Vagina (tissue), 2 donors: ENCODE results near the gene KIDINS220.

ENCODE experiments used
- POLR2A ChIP-seq, 2 donors: fragments of 450-650 bp; IDR thresholded peaks; one replicate each; pipeline ENCODE4 v1.6.1; 2017; ENCODE audit warnings: antibody characterized with exemption in 2 of 2, mild to moderate bottlenecking in 2 of 2, moderate library complexity in 2 of 2
- POLR2AphosphoS5 ChIP-seq, 2 donors: sonication (generic); formaldehyde crosslinking; IDR thresholded peaks; one replicate each; pipeline ENCODE4 v1.9.0; 2017; ENCODE audit warnings: antibody characterized with exemption in 2 of 2, mild to moderate bottlenecking in 2 of 2, low read depth in 1 of 2; ENCODE audit not compliant: insufficient read depth in 1 of 2
- TF ChIP-seq, protein P1 (sequence below), 3 experiments: fragments of 450-650 bp in 2 of 3; fragments of 200-600 bp in 1 of 3; sonication (generic) in 1 of 3; IDR thresholded peaks; one replicate each; pipeline ENCODE4 v1.5.1; 2017 to 2019; ENCODE audit warnings: antibody characterized with exemption in 3 of 3, mild to moderate bottlenecking in 2 of 3, moderate library complexity in 2 of 3

DNA sequence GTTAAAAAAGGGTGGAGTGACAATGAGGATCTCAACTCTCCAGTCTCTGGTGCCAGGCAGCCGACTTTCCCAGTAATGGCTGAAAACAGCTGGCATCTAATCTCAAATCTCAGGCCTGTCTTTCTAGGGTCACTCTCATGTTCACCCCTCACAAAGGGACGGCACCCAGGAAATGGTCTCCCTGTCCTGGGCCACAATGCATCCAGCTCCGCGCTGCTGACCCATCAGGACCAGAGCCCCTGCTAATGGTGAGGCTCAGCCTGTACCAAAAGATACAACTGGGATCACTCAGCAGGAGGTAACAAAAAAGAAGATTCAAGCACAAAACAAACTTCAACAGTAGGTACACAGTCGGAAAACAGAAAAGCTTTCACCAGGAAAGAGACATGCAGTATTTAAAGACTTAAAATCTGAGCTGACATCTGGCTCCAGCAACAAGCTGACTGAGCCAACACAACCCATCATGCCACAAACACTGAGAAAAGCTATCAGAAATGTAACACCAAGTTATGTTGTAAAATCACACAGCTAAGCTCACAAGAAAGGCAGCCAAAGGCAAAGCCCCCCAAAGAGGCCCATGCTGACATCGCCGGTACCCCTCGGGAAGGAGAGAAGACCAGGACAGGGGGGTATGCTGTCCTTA is 13.6 kb upstream of the KIDINS220 start:
- TF ChIP-seq, protein P1, sequence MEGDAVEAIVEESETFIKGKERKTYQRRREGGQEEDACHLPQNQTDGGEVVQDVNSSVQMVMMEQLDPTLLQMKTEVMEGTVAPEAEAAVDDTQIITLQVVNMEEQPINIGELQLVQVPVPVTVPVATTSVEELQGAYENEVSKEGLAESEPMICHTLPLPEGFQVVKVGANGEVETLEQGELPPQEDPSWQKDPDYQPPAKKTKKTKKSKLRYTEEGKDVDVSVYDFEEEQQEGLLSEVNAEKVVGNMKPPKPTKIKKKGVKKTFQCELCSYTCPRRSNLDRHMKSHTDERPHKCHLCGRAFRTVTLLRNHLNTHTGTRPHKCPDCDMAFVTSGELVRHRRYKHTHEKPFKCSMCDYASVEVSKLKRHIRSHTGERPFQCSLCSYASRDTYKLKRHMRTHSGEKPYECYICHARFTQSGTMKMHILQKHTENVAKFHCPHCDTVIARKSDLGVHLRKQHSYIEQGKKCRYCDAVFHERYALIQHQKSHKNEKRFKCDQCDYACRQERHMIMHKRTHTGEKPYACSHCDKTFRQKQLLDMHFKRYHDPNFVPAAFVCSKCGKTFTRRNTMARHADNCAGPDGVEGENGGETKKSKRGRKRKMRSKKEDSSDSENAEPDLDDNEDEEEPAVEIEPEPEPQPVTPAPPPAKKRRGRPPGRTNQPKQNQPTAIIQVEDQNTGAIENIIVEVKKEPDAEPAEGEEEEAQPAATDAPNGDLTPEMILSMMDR (IDR thresholded peaks at IDR 0.05), result no peak
- TF ChIP-seq POLR2A (IDR thresholded peaks at IDR 0.05), result no peak
- TF ChIP-seq POLR2AphosphoS5 (IDR thresholded peaks at IDR 0.05; ENCODE audit: insufficient read depth in 1 of 2, low read depth in 1 of 2), result no peak
